ENCODE data around the gene CCDC116.

- TF ChIP-seq CTCF (IDR thresholded peaks at IDR 0.05 in 2 of 3, conservative IDR thresholded peaks at IDR 0.05 in 1 of 3; ENCODE audit: control insufficient read depth in 2 of 3, extremely low read depth in 1 of 3, insufficient read depth in 1 of 3, low read depth in 3 of 3, low read length in 3 of 3) (no peak), NFYA (IDR thresholded peaks at IDR 0.05; ENCODE audit: borderline replicate concordance, low read depth, low read length) (no peak), PRDM15 (CRISPR knock-in tag; IDR thresholded peaks at IDR 0.05) (no peak), CBFB (IDR thresholded peaks at IDR 0.05; ENCODE audit: low read depth) (no peak), NRF1 (conservative IDR thresholded peaks at IDR 0.05; ENCODE audit: low read depth, low read length) (no peak), CREB1 (IDR thresholded peaks at IDR 0.05; ENCODE audit: low read depth) (no peak), RAD21 (IDR thresholded peaks at IDR 0.05; ENCODE audit: insufficient read depth, low read depth, low read length) (no peak), EZH2 (IDR thresholded peaks at IDR 0.05; ENCODE audit: borderline replicate concordance, control insufficient read depth, low read depth, low read length) (no peak), HDGF (IDR thresholded peaks at IDR 0.05) (no peak), YBX1 (IDR thresholded peaks at IDR 0.05) (no peak)
Measured at GRCh38 chr22:21639359-21639758, 6.8 kb downstream of the CCDC116 start.
